Measurements from ENCODE around the gene PKD1.

PKD1 gene

GRCh38 chr16:2043667-2044451 lies 91.8 kb downstream of the PKD1 start:
- peak; percentile 60 for DNase-seq

- no peak for DNase-seq
These were observed 92.6 kb downstream of the PKD1 start for GRCh38 chr16:2042986-2043666.

- DNase-seq = no peak
These were observed 93.3 kb downstream of the PKD1 start for GRCh38 chr16:2042171-2042985.

- peak; percentile 84 for DNase-seq
These were observed 94.7 kb downstream of the PKD1 start for GRCh38 chr16:2040787-2041522.

- peak; percentile 49 for DNase-seq
These were observed 95.5 kb downstream of the PKD1 start for GRCh38 chr16:2040041-2040786.

- peak; percentile 90 for DNase-seq
These were observed 96.2 kb downstream of the PKD1 start for GRCh38 chr16:2039274-2040031.
